AG09309 (cell line): ENCODE results near the gene SLC39A11.

ENCODE experiments used
- DNase-seq: peaks from one replicate; pipeline ENCODE4 v3.0.0-alpha.2; 2010; ENCODE audit warnings: low read depth
- H3K4me3 ChIP-seq: 2 replicates; pipeline ENCODE4 v1.5.1; 2011; ENCODE audit warnings: mild to moderate bottlenecking, low read depth, low read length, moderate library complexity; ENCODE audit not compliant: control insufficient read depth
- TF ChIP-seq, protein P1 (sequence below): IDR thresholded peaks from 2 replicates; pipeline ENCODE4 v1.5.1; 2011; ENCODE audit warnings: mild to moderate bottlenecking, low read depth, low read length, inconsistent platforms; ENCODE audit not compliant: insufficient read depth, control insufficient read depth; ENCODE audit errors: missing control alignments

Gene SLC39A11

GRCh38 chr17:72974605-72975232, 117.8 kb downstream of the SLC39A11 start:
- no peak overlapping the region for H3K4me3 ChIP-seq
- TF ChIP-seq, protein P1, sequence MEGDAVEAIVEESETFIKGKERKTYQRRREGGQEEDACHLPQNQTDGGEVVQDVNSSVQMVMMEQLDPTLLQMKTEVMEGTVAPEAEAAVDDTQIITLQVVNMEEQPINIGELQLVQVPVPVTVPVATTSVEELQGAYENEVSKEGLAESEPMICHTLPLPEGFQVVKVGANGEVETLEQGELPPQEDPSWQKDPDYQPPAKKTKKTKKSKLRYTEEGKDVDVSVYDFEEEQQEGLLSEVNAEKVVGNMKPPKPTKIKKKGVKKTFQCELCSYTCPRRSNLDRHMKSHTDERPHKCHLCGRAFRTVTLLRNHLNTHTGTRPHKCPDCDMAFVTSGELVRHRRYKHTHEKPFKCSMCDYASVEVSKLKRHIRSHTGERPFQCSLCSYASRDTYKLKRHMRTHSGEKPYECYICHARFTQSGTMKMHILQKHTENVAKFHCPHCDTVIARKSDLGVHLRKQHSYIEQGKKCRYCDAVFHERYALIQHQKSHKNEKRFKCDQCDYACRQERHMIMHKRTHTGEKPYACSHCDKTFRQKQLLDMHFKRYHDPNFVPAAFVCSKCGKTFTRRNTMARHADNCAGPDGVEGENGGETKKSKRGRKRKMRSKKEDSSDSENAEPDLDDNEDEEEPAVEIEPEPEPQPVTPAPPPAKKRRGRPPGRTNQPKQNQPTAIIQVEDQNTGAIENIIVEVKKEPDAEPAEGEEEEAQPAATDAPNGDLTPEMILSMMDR, result no peak
- no peak for DNase-seq

GRCh38 chr17:72972263-72972951, 120.1 kb downstream of the SLC39A11 start:
- TF ChIP-seq, protein P1, result no peak
- no peak overlapping the region for H3K4me3 ChIP-seq
- DNase-seq, result no peak

DNA sequence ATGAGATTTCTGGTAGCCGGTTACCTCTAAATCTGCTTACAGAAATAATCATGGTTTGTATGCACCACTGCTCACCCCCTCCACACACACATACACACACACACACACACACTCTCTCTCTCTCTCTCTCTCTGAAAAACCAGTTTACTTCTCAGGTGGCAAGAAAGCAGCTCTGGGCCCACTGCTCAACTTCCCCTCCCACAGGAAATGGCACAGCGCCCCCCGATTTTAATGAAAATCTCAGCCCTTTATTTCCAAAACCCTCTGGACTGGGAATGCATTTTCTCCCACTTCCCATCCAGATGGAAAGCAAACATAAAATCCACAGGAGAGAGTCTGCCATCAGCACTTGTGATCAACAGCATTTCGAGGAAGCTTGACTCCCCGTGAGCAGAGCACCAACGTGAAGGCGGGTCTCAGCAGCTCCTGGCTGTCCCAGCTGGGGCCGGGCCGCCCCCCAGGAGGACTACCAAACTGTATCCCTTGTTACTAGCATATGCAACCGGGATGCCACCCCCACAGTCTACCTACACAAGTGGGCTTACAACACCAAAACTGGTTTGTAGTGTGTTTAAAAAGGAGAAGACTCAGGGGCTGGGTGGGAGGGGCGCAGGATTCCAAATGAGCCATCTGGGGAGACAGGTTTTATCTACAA, 121.1 kb downstream of the SLC39A11 start:
- TF ChIP-seq, protein P1, result no peak
- H3K4me3 ChIP-seq, result no peak overlapping the region
- no peak for DNase-seq

- H3K4me3 ChIP-seq, result no peak overlapping the region
- TF ChIP-seq, protein P1, result no peak
- no peak for DNase-seq
Observed at GRCh38 chr17:72970797-72971196, 121.7 kb downstream of the SLC39A11 start.

DNA sequence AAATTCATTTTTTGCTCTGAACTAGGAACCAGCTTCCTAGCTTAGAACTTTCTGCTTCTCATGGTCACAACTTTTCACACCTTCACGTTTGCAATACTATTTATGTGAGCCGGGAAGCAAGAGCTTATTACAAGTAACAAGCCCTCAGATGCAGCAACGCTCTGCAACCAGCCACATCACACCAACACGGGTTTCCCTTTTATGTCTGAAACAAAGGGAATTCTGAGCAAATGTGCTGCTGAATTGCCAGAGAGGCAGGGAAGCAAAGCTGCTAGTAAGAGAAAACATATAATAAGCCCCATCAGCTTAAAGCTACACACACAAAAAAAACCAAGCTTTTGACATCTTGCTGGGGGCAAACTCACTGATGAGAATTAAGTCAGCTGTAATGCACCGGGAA, 122.2 kb downstream of the SLC39A11 start:
- no peak for DNase-seq
- TF ChIP-seq, protein P1, result no peak
- H3K4me3 ChIP-seq, result no peak overlapping the region

DNA sequence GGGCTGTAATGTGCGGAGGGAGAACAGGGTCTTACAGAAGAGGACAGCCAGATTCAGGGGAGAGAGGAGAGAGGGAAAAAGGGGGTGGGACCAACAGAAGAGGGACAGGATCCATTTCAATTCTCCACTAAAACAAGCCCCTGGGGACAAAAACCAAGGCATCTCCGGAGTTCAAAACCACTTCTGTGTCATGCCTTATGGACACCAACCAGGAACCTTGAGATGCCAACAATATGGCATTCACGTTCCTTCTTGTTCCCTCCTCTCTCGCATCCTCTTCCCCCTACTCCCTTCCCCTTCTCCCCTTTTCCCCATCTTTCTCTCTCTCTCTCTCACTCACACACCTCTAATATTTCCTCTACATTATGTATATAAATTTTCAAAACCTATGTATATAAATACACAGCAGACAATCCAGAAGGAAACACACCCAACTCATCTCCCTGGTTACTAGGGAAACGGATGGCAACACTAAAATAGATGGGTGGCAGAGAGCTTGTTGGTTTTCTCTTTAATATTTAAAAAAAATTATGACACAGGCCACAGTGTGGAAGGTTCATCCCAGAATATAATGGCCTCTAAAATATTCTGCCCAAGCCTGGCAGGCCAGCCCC, 123.1 kb downstream of the SLC39A11 start:
- no peak for DNase-seq
- H3K4me3 ChIP-seq, result no peak overlapping the region
- TF ChIP-seq, protein P1, result no peak
